SU-DHL-6 (cell line): ENCODE data around the gene KDM6A.

Experiments
- H2AFZ ChIP-seq: fragments of 200-600 bp; sonication (generic); 2 replicates; pipeline ENCODE4 v1.6.1; 2014; ENCODE audit warnings: low read depth, mild to moderate bottlenecking, moderate library complexity, mixed read lengths, antibody characterized with exemption, low read length; ENCODE audit not compliant: severe bottlenecking
- H3F3A ChIP-seq: fragments of 200-600 bp; shearing (Covaris generic); 2 replicates; pipeline ENCODE4 v1.6.0; 2016; ENCODE audit warnings: antibody characterized with exemption, mild to moderate bottlenecking; ENCODE audit not compliant: insufficient read depth
- H3K27ac ChIP-seq: fragments of 200-600 bp; sonication (generic); 2 replicates; pipeline ENCODE4 v1.5.1; 2016; ENCODE audit warnings: low read depth, mild to moderate bottlenecking, low read length, moderate library complexity, mixed read lengths
- H3K27me3 ChIP-seq: fragments of 200-600 bp; sonication (generic), shearing (Covaris generic); 2 replicates; pipeline ENCODE4 v1.6.0; 2014; ENCODE audit warnings: mild to moderate bottlenecking, low read length
- H3K36me3 ChIP-seq: fragments of 200-600 bp; sonication (generic); 2 replicates; pipeline ENCODE4 v1.6.1; 2014; ENCODE audit warnings: mild to moderate bottlenecking, low read length, mixed read lengths
- H3K4me2 ChIP-seq: fragments of 300-600, 200-600 bp; shearing (Covaris generic), sonication (generic); 2 replicates; pipeline ENCODE4 v1.6.0; 2014; ENCODE audit warnings: low read length, low read depth, mild to moderate bottlenecking; ENCODE audit not compliant: poor library complexity, severe bottlenecking
- H3K4me3 ChIP-seq: fragments of 200-600 bp; sonication (generic); 2 replicates; pipeline ENCODE4 v1.5.1; 2014; ENCODE audit warnings: antibody characterized with exemption, low read length, mild to moderate bottlenecking, mixed read lengths; ENCODE audit not compliant: insufficient read depth, poor library complexity, severe bottlenecking
- H3K79me2 ChIP-seq: fragments of 200-600 bp; sonication (generic); 2 replicates; pipeline ENCODE4 v1.6.1; 2014; ENCODE audit warnings: mild to moderate bottlenecking, low read length, moderate library complexity; ENCODE audit not compliant: insufficient read depth
- H3K9ac ChIP-seq: fragments of 200-600 bp; sonication (generic); 2 replicates; pipeline ENCODE4 v1.7.0; 2014; ENCODE audit warnings: mild to moderate bottlenecking, low read length
- H3K9me2 ChIP-seq: fragments of 200-600 bp; sonication (generic); replicated peaks from 2 replicates; pipeline ENCODE4 v1.6.1; 2014; ENCODE audit warnings: low read length; ENCODE audit not compliant: insufficient read depth
- H3K9me3 ChIP-seq: fragments of 200-600 bp; sonication (generic); 2 replicates; pipeline ENCODE4 v1.6.1; 2014; ENCODE audit warnings: low read length, mixed read lengths; ENCODE audit not compliant: insufficient read depth
- H4K20me1 ChIP-seq: fragments of 200-600 bp; sonication (generic); 2 replicates; pipeline ENCODE4 v1.6.1; 2014; ENCODE audit warnings: low read depth, mild to moderate bottlenecking, antibody characterized with exemption, low read length, moderate library complexity, mixed read lengths
- CTCF ChIP-seq: fragments of 200-600 bp; sonication (generic); IDR thresholded peaks from one replicate; pipeline ENCODE4 v1.5.1; 2017; ENCODE audit warnings: antibody characterized with exemption, mild to moderate bottlenecking, low read length, moderate library complexity; ENCODE audit not compliant: insufficient read depth, poor library complexity, severe bottlenecking
- EZH2phosphoT487 ChIP-seq: fragments of 200-600 bp; sonication (generic), shearing (Covaris generic); conservative IDR thresholded peaks from 2 replicates; pipeline ENCODE4 v1.6.1; 2018; ENCODE audit warnings: mild to moderate bottlenecking, antibody characterized with exemption, low read length, moderate library complexity, mixed read lengths

Gene KDM6A

GRCh38 chrX:45137531-45137930, 264.5 kb downstream of the KDM6A start:
- no peaks in the 10 kb centered on the region for H3K79me2 ChIP-seq
- no peak overlapping the region for H3K9ac ChIP-seq
- no peak overlapping the region for H3K27ac ChIP-seq
- H3K27me3 ChIP-seq = no peaks in the 10 kb centered on the region
- H2AFZ ChIP-seq = no peak overlapping the region
- TF ChIP-seq CTCF (no peak), EZH2phosphoT487 (no peak)
- no peaks in the 10 kb centered on the region for H3K9me3 ChIP-seq
- no peaks in the 10 kb centered on the region for H4K20me1 ChIP-seq
- no peak overlapping the region for H3K4me2 ChIP-seq
- H3K4me3 ChIP-seq = no peak overlapping the region
- no peaks in the 10 kb centered on the region for H3K36me3 ChIP-seq
- no peaks in the 10 kb centered on the region for H3F3A ChIP-seq
- H3K9me2 ChIP-seq = no peaks in the 10 kb centered on the region

GRCh38 chrX:45138525-45138924, 265.5 kb downstream of the KDM6A start:
- Histone ChIP-seq H3K27ac (no peak overlapping the region), H2AFZ (no peak overlapping the region), H3K79me2 (no peaks in the 10 kb centered on the region), H3K36me3 (no peaks in the 10 kb centered on the region), H3K27me3 (no peaks in the 10 kb centered on the region), H3F3A (no peaks in the 10 kb centered on the region), H3K4me3 (no peak overlapping the region), H3K9ac (no peak overlapping the region), H4K20me1 (no peaks in the 10 kb centered on the region), H3K9me2 (no peaks in the 10 kb centered on the region), H3K9me3 (no peaks in the 10 kb centered on the region), H3K4me2 (no peak overlapping the region)
- TF ChIP-seq CTCF = no peak
- no peak for TF ChIP-seq EZH2phosphoT487

- no peak overlapping the region for H2AFZ ChIP-seq
These were observed 267.8 kb downstream of the KDM6A start for GRCh38 chrX:45140812-45141211.

More at GRCh38 chrX:45140812-45141211, 267.8 kb downstream of the KDM6A start:
- Histone ChIP-seq H3K27ac (no peak overlapping the region), H3K9me2 (no peaks in the 10 kb centered on the region), H3K4me3 (no peak overlapping the region), H3K36me3 (no peaks in the 10 kb centered on the region), H3K4me2 (no peak overlapping the region), H3K79me2 (no peaks in the 10 kb centered on the region), H3K27me3 (no peaks in the 10 kb centered on the region), H3F3A (no peaks in the 10 kb centered on the region), H4K20me1 (no peaks in the 10 kb centered on the region), H3K9me3 (no peaks in the 10 kb centered on the region), H3K9ac (no peak overlapping the region)
- no peak for TF ChIP-seq CTCF
- TF ChIP-seq EZH2phosphoT487 = no peak
